Stomach (tissue), 4 donors: ENCODE measurements around the gene PAMR1.

ENCODE experiments used
- POLR2AphosphoS5 ChIP-seq, 3 donors: sonication (generic); formaldehyde crosslinking; IDR thresholded peaks; one replicate each; pipeline ENCODE4 v1.6.1; 2016; ENCODE audit warnings: antibody characterized with exemption in 3 of 3
- TF ChIP-seq, protein P1 (sequence below), 7 experiments: fragments of 450-650 bp in 4 of 7; fragments of 200-600 bp in 3 of 7; sonication (generic) in 3 of 7; IDR thresholded peaks; one replicate each; pipeline ENCODE4 v1.5.1; 2016 to 2019; ENCODE audit warnings: antibody characterized with exemption in 7 of 7, control low read depth in 2 of 7, mild to moderate bottlenecking in 1 of 7

DNA sequence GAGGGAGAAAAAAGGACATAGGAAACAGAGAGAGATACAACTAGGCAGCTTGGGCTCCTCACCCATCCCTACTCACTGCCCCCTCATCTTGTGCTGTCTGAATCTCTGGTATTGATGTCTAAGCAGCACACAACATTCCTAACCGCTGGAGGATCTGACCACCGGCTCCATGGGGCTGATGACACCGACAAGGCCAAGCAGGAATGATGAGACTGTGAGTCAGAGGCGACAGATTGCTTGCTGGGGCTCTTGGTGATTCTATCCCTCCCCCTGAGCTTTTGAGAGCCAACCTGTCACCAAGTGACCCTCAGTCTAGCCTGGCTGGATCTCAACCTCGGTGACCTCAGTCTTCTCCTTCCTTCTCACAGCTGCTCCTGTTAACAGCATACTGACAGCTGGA lies 13.8 kb downstream of the PAMR1 start:
- TF ChIP-seq, protein P1, sequence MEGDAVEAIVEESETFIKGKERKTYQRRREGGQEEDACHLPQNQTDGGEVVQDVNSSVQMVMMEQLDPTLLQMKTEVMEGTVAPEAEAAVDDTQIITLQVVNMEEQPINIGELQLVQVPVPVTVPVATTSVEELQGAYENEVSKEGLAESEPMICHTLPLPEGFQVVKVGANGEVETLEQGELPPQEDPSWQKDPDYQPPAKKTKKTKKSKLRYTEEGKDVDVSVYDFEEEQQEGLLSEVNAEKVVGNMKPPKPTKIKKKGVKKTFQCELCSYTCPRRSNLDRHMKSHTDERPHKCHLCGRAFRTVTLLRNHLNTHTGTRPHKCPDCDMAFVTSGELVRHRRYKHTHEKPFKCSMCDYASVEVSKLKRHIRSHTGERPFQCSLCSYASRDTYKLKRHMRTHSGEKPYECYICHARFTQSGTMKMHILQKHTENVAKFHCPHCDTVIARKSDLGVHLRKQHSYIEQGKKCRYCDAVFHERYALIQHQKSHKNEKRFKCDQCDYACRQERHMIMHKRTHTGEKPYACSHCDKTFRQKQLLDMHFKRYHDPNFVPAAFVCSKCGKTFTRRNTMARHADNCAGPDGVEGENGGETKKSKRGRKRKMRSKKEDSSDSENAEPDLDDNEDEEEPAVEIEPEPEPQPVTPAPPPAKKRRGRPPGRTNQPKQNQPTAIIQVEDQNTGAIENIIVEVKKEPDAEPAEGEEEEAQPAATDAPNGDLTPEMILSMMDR (IDR thresholded peaks at IDR 0.05): no peak
- no peak for TF ChIP-seq POLR2AphosphoS5 (IDR thresholded peaks at IDR 0.05)
